ENCODE measurements around the gene SEC31A. TPM values are rescaled to one million over a fixed set of nuclear protein-coding genes. Genes with fewer than 3 reads are reported as not detected.

Gene SEC31A
- polyA plus RNA-seq, 3 donors = 74.8 to 120 (median 107) TPM

DNA sequence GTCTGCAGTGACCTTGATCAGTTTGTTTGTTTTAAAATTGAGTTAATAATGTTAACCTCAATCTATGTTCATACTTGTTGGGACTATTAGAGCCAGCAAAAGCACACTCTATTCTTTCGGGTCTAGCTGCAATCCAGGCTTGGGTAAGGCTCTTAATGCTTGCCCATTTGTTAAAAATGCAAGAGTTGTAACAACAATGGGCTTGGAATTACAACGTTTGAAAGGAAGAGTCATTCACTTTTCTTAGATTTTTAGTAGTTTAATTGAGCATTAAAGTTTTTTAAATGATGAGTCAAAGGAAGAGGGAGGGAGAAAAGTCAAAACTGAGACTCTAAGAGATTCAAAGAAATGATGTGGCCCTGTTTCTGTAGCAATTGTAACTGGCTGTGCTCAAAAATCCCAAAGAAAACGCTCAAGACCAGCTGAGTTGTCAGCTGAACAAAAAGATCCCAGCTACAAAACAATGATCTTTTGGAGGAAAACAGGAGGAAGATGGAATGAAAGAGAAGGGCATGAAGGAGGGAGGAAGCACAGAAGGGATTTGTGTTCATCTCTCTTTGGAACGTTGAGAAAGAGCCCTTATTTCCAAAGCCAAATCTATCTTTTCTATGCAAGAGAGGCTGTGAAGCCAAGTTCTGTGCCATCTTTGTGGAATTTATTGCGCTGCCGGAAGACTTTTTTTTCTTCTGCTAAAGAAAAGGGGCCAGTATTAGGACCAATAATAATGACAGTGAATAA lies 97.9 kb downstream of the SEC31A start:
- Histone ChIP-seq H3K79me2 (ENCODE audit: insufficient read depth, low read length) (no peaks in the 10 kb centered on the region), H3K36me3 (replicated peaks in 1 of 2; ENCODE audit: control insufficient read depth in 1 of 2, insufficient read depth in 2 of 2, low read length in 2 of 2) (no peaks in the 10 kb centered on the region), H3K9ac (ENCODE audit: insufficient read depth, low read length, poor library complexity, severe bottlenecking) (no peak overlapping the region), H3K4me3 (replicated peaks in 1 of 3; ENCODE audit: low read depth in 2 of 3, low read length in 3 of 3) (no peak overlapping the region), H3K9me3 (replicated peaks in 1 of 2; ENCODE audit: control insufficient read depth in 1 of 2, insufficient read depth in 1 of 2, low read length in 2 of 2) (no peaks in the 10 kb centered on the region), H4K20me1 (ENCODE audit: insufficient read depth, low read length) (no peaks in the 10 kb centered on the region), H3K4me1 (ENCODE audit: control insufficient read depth in 1 of 2, insufficient read depth in 2 of 2, low read length in 2 of 2) (peaks cover 8 to 12% of the 10 kb centered on the region in 2 donors), H3K27me3 (ENCODE audit: control insufficient read depth in 2 of 2, insufficient read depth in 2 of 2, low read length in 2 of 2) (peaks cover 5 to 16% of the 10 kb centered on the region in 2 donors), H3K27ac (ENCODE audit: low read depth in 1 of 2, low read length in 2 of 2) (no peak overlapping the region), H2AFZ (ENCODE audit: insufficient read depth, low read depth, low read length, poor library complexity, severe bottlenecking) (no peak overlapping the region), H3K4me2 (replicated peaks; ENCODE audit: extremely low read depth, low read length, poor library complexity, severe bottlenecking) (no peak overlapping the region)
- peaks cover 0 to 5% (median 0%) of the 10 kb centered on the region in 7 donors for H3K9me3 Mint-ChIP-seq
- DNase-seq = no peak
- H3K4me3 Mint-ChIP-seq = no peak overlapping the region
- H3K27ac Mint-ChIP-seq = no peak overlapping the region
- peaks cover 8% of the 10 kb centered on the region for H3K4me1 Mint-ChIP-seq
- peaks cover 0 to 2% of the 10 kb centered on the region in 2 donors for H3K36me3 Mint-ChIP-seq
- intact Hi-C loops (cut with micrococcal nuclease) = no loop called here
- TF ChIP-seq, protein P1, sequence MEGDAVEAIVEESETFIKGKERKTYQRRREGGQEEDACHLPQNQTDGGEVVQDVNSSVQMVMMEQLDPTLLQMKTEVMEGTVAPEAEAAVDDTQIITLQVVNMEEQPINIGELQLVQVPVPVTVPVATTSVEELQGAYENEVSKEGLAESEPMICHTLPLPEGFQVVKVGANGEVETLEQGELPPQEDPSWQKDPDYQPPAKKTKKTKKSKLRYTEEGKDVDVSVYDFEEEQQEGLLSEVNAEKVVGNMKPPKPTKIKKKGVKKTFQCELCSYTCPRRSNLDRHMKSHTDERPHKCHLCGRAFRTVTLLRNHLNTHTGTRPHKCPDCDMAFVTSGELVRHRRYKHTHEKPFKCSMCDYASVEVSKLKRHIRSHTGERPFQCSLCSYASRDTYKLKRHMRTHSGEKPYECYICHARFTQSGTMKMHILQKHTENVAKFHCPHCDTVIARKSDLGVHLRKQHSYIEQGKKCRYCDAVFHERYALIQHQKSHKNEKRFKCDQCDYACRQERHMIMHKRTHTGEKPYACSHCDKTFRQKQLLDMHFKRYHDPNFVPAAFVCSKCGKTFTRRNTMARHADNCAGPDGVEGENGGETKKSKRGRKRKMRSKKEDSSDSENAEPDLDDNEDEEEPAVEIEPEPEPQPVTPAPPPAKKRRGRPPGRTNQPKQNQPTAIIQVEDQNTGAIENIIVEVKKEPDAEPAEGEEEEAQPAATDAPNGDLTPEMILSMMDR (IDR thresholded peaks at IDR 0.05) = no peak
- WGBS (ENCODE audit: insufficient coverage) = 75% methylated on average over 2 of the region's 6 CpGs
- H3K27me3 Mint-ChIP-seq (ENCODE audit: low read depth in 3 of 3) = peaks cover 20 to 26% (median 24%) of the 10 kb centered on the region in 3 donors

DNA sequence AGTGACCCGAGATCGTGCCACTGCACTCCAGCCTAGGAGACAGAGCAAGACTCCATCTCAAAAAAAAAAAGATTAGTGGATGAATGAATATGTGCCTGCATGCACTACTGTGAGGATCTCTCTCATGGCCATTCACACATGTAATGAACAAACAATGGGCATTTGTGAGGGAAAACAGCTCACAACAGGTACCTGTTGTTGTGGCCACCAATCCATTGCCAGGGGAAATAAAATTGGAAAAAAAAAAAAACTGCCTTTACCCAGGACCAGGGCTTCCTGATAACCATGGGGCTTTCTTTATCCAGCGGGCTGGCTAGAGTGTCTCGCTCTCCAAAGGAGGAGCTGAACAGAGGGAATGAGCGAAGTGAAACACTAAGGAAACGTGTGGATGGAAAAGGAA lies 99.8 kb downstream of the SEC31A start:
- intact Hi-C loops (cut with micrococcal nuclease) = no loop called here
- no peaks in the 10 kb centered on the region for H3K4me1 Mint-ChIP-seq
- H3K4me2 ChIP-seq (replicated peaks; ENCODE audit: extremely low read depth, low read length, poor library complexity, severe bottlenecking) = no peak overlapping the region
- peaks cover 0 to 5% (median 0%) of the 10 kb centered on the region in 7 donors for H3K9me3 Mint-ChIP-seq
- no peaks in the 10 kb centered on the region for H3K27me3 ChIP-seq (ENCODE audit: control insufficient read depth in 2 of 2, insufficient read depth in 2 of 2, low read length in 2 of 2)
- H3K27ac ChIP-seq (ENCODE audit: low read depth in 1 of 2, low read length in 2 of 2) = no peak overlapping the region
- no peaks in the 10 kb centered on the region for H4K20me1 ChIP-seq (ENCODE audit: insufficient read depth, low read length)
- no peak overlapping the region for H3K9ac ChIP-seq (ENCODE audit: insufficient read depth, low read length, poor library complexity, severe bottlenecking)
- no peaks in the 10 kb centered on the region for H3K79me2 ChIP-seq (ENCODE audit: insufficient read depth, low read length)
- TF ChIP-seq, protein P1 (IDR thresholded peaks at IDR 0.05) = no peak
- H3K36me3 Mint-ChIP-seq = no peaks in the 10 kb centered on the region
- WGBS (ENCODE audit: insufficient coverage) = 95% methylated on average over 3 of the region's 6 CpGs
- H3K27ac Mint-ChIP-seq = no peak overlapping the region
- H3K9me3 ChIP-seq (replicated peaks in 1 of 2; ENCODE audit: control insufficient read depth in 1 of 2, insufficient read depth in 1 of 2, low read length in 2 of 2) = no peaks in the 10 kb centered on the region
- H3K4me1 ChIP-seq (ENCODE audit: control insufficient read depth in 1 of 2, insufficient read depth in 2 of 2, low read length in 2 of 2) = no peaks in the 10 kb centered on the region
- no peak overlapping the region for H3K4me3 ChIP-seq (replicated peaks in 1 of 3; ENCODE audit: low read depth in 2 of 3, low read length in 3 of 3)
- DNase-seq = no peak
- H3K4me3 Mint-ChIP-seq = no peak overlapping the region
- H3K36me3 ChIP-seq (replicated peaks in 1 of 2; ENCODE audit: control insufficient read depth in 1 of 2, insufficient read depth in 2 of 2, low read length in 2 of 2) = no peaks in the 10 kb centered on the region
- no peak overlapping the region for H2AFZ ChIP-seq (ENCODE audit: insufficient read depth, low read depth, low read length, poor library complexity, severe bottlenecking)
- peaks cover 8 to 9% (median 8%) of the 10 kb centered on the region in 3 donors for H3K27me3 Mint-ChIP-seq (ENCODE audit: low read depth in 3 of 3)

All from CD14-positive monocyte (primary cell).